Keratinocyte (primary cell): ENCODE data around the gene AKAP6.

ENCODE experiments used
- CTCF ChIP-seq, 3 experiments: IDR thresholded peaks in 1 of 3; conservative IDR thresholded peaks in 1 of 3; optimal IDR thresholded peaks in 1 of 3; 2 replicates in 2 of 3; 3 replicates in 1 of 3; pipeline versions ENCODE3 to v1.5.1; 2011; ENCODE audit warnings: low read length in 3 of 3, mild to moderate bottlenecking in 3 of 3, moderate library complexity in 2 of 3, control low read depth in 1 of 3, inconsistent platforms in 1 of 3; ENCODE audit not compliant: insufficient read depth in 2 of 3; ENCODE audit errors: extremely low read depth in 1 of 3
- EZH2 ChIP-seq: IDR thresholded peaks from one replicate; pipeline ENCODE4 v1.6.1; 2012; ENCODE audit warnings: inconsistent platforms, mild to moderate bottlenecking, low read length, moderate library complexity

DNA sequence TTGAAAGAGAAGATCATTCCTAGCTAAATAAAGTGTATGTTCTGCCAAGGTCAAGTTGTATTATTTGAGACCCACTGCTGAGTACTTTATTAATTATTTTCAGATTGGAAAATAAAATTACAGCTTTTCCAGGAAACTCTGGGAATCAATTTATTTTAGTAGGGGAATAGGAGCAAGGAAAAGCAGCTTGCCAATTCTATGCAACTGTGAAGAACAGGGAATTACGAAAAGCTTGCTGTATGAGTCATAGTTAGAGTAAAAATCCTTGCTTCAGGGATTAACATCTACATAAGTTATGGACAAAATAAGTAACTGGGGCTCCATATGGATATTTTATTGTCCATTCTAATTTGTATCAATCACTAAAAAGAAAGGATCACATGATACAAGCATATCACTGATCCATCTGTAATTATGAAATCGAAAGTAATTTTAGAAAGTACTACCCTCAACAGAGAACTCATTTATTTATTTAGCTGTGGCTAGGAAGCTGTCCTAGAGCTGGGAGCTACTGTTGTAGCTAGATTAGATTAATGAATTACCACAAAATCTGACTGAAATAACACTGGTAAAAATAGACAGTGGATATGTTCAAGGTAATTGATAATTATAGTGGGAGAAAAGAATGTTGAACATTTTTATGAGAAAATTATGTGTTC is 306.1 kb downstream of the AKAP6 start:
- TF ChIP-seq CTCF (optimal IDR thresholded peaks at IDR 0.05 in 1 of 3, IDR thresholded peaks at IDR 0.05 in 1 of 3, conservative IDR thresholded peaks at IDR 0.05 in 1 of 3; ENCODE audit: extremely low read depth in 1 of 3, insufficient read depth in 2 of 3, low read length in 3 of 3) (no peak), EZH2 (no peak)
